Measurements from ENCODE around the gene IL1R2. TPM values are rescaled to one million over a fixed set of nuclear protein-coding genes. Genes with fewer than 3 reads are reported as not detected.

Gene IL1R2
- total and polyA plus RNA-seq, 2 of the 13 experiments (the other 11 are each of a cell fraction or from before 2014, with no cell fraction given), result 3.6 to 7.3 TPM

GRCh38 chr2:102057502-102058292 is 65.9 kb downstream of the IL1R2 start (continued):
- TF ChIP-seq ZBTB40 (IDR thresholded peaks at IDR 0.05), result no peak
- peak; percentile 72; the same call in 1 of the 2 replicates for TF ChIP-seq ZBTB40 (CRISPR knock-in tag; IDR thresholded peaks at IDR 0.05)
- no peak; the same call in 1 of the 2 replicates for TF ChIP-seq ZFP91 (CRISPR knock-in tag; IDR thresholded peaks at IDR 0.05; ENCODE audit: borderline replicate concordance)
- TF ChIP-seq SMC3 (IDR thresholded peaks at IDR 0.05; ENCODE audit: low read length), result 0 out of 2 replicates have a peak, but pooled peaks have one; percentile 34
- TF ChIP-seq ZSCAN12 (CRISPR knock-in tag; IDR thresholded peaks at IDR 0.05), result no peak
- TF ChIP-seq ZNF619 (CRISPR knock-in tag; IDR thresholded peaks at IDR 0.05), result no peak
- TF ChIP-seq ZNF629 (CRISPR knock-in tag; conservative IDR thresholded peaks at IDR 0.05), result peak; percentile 57; the same call in 1 of the 2 replicates
- TF ChIP-seq ZNF572 (CRISPR knock-in tag; IDR thresholded peaks at IDR 0.05), result no peak
- no peak for TF ChIP-seq TBP (CRISPR knock-in tag; IDR thresholded peaks at IDR 0.05)
- peak; percentile 96 for TF ChIP-seq BRD4 (CRISPR knock-in tag; IDR thresholded peaks at IDR 0.05)
- no peak for TF ChIP-seq ELK4 (CRISPR knock-in tag; IDR thresholded peaks at IDR 0.05; ENCODE audit: borderline replicate concordance)
- TF ChIP-seq FOXA3 (CRISPR knock-in tag; IDR thresholded peaks at IDR 0.05), result peak; percentile 99
- no peak for TF ChIP-seq CBX2 (IDR thresholded peaks at IDR 0.05; ENCODE audit: low read depth, low read length)
- no peak for TF ChIP-seq CBX2 (CRISPR knock-in tag; IDR thresholded peaks at IDR 0.05; ENCODE audit: low read depth)
- TF ChIP-seq NR2F6 (IDR thresholded peaks at IDR 0.05), result peak; percentile 99
- peak; percentile 99 for TF ChIP-seq NR2F6 (CRISPR knock-in tag; IDR thresholded peaks at IDR 0.05)
- TF ChIP-seq KAT8 (CRISPR knock-in tag; IDR thresholded peaks at IDR 0.05), result peak; percentile 86
- TF ChIP-seq ZNF282 (IDR thresholded peaks at IDR 0.05; ENCODE audit: partially characterized antibody), result no peak
